ENCODE results near the gene GSTK1.

GRCh38 chr7:143280566-143280965 lies 17.3 kb downstream of the GSTK1 start:
- TF ChIP-seq CTCF (IDR thresholded peaks at IDR 0.05) (no peak), POLR2A (IDR thresholded peaks at IDR 0.05) (no peak)

Measured in lower leg skin (tissue), 3 donors.